ENCODE data around the gene HOXB3.

- no peak for TF ChIP-seq CTCF (conservative IDR thresholded peaks at IDR 0.05 in 1 of 2, IDR thresholded peaks at IDR 0.05 in 1 of 2; ENCODE audit: extremely low read depth in 1 of 2, insufficient read depth in 1 of 2, low read depth in 1 of 2, low read length in 2 of 2)
- TF ChIP-seq EZH2 (IDR thresholded peaks at IDR 0.05; ENCODE audit: borderline replicate concordance, low read length) = no peak
These were observed 79.7 kb downstream of the HOXB3 start for GRCh38 chr17:48510381-48510760.

Data from mammary epithelial cell (primary cell).